Posterior cingulate gyrus (tissue), 11 donors: ENCODE measurements around the gene SHANK2.

Experiments
- DNase-seq, 10 donors: peaks; one replicate each; pipeline versions ENCODE4 v3.0.0 to v3.0.0-alpha.2; 2020 to 2021; ENCODE audit warnings: mixed read lengths in 3 of 10
- intact Hi-C: fragments of 100-400 bp; cut with DNase I; formaldehyde crosslinking; loops from one replicate; pipeline ENCODE4 v1.15.1; 2023

Gene SHANK2

GRCh38 chr11:71252269-71252769 is at the start of gene SHANK2:
SHANK2 (minus strand) TSS chr11:71252577; CDS start chr11:71147326, 105,251 bp downstream.
- no peak for DNase-seq
- intact Hi-C loops: loop anchor here (10.0 kb wide), 2 partner anchors 122 to 138 kb away; no protein-coding TSS in a partner anchor

- DNase-seq: peak in 1 of 10 donors; percentile 43
- intact Hi-C loops: no loop called here
These were observed 49.6 kb upstream of the SHANK2 start for GRCh38 chr11:71301858-71302533.

GRCh38 chr11:71301046-71301857 is 48.9 kb upstream of the SHANK2 start:
- DNase-seq: peak in 1 of 10 donors; percentile 63
- intact Hi-C loops: no loop called here

GRCh38 chr11:71300187-71300586 is 47.8 kb upstream of the SHANK2 start:
- no peak for DNase-seq
- intact Hi-C loops: no loop called here

GRCh38 chr11:71298761-71299181 is 46.4 kb upstream of the SHANK2 start:
- intact Hi-C loops: no loop called here

GRCh38 chr11:71298016-71298550 is 45.7 kb upstream of the SHANK2 start:
- peak in 1 of 10 donors; percentile 77 for DNase-seq
- intact Hi-C loops: no loop called here

More at GRCh38 chr11:71298761-71299181, 46.4 kb upstream of the SHANK2 start:
- DNase-seq: peak in 1 of 10 donors; percentile 62

- intact Hi-C loops: no loop called here
- peak in 1 of 10 donors; percentile 71 for DNase-seq
These were observed 42.6 kb upstream of the SHANK2 start for GRCh38 chr11:71294846-71295600.

GRCh38 chr11:71293961-71294782 is 41.8 kb upstream of the SHANK2 start:
- peak in 1 of 10 donors; percentile 28 for DNase-seq
- intact Hi-C loops: no loop called here

GRCh38 chr11:71286701-71287643 is 34.6 kb upstream of the SHANK2 start:
- intact Hi-C loops: no loop called here
- peak in 8 of 10 donors; percentile 18 to 88 (median 32) for DNase-seq

GRCh38 chr11:71285111-71285510 is 32.7 kb upstream of the SHANK2 start:
- intact Hi-C loops: no loop called here
- peak in 1 of 10 donors; percentile 67 for DNase-seq

- intact Hi-C loops: no loop called here
- DNase-seq: peak in 1 of 10 donors; percentile 62
These were observed 32.2 kb upstream of the SHANK2 start for GRCh38 chr11:71284525-71285092.

GRCh38 chr11:71283971-71284441 is 31.6 kb upstream of the SHANK2 start:
- intact Hi-C loops: no loop called here
- DNase-seq: peak in 1 of 10 donors; percentile 72

GRCh38 chr11:71282581-71283351 is 30.4 kb upstream of the SHANK2 start:
- intact Hi-C loops: no loop called here
- DNase-seq: peak in 1 of 10 donors; percentile 46

GRCh38 chr11:71281831-71282230 is 29.5 kb upstream of the SHANK2 start:
- intact Hi-C loops: no loop called here
- peak in 1 of 10 donors; percentile 17 for DNase-seq

GRCh38 chr11:71281204-71281603 is 28.8 kb upstream of the SHANK2 start:
- intact Hi-C loops: no loop called here
- peak in 1 of 10 donors; percentile 31 for DNase-seq

GRCh38 chr11:71279916-71280645 is 27.7 kb upstream of the SHANK2 start:
- DNase-seq: peak in 1 of 10 donors; percentile 43
- intact Hi-C loops: no loop called here
